Nephron progenitor cell (in vitro differentiated cells): ENCODE results near the gene TAF1B.

Source experiments
- DNase-seq: peaks from one replicate; pipeline ENCODE4 v3.0.0; 2021
- H3K27ac Mint-ChIP-seq: 2 replicates; pipeline ENCODE4 v1.8.0; 2021; ENCODE audit warnings: mild to moderate bottlenecking, moderate library complexity, mixed read lengths
- H3K27me3 Mint-ChIP-seq: 2 replicates; pipeline ENCODE4 v1.8.0; 2021; ENCODE audit warnings: mild to moderate bottlenecking, low read depth, mixed read lengths; ENCODE audit not compliant: poor library complexity
- H3K36me3 Mint-ChIP-seq: 2 replicates; pipeline ENCODE4 v1.8.0; 2021; ENCODE audit warnings: low read depth, mixed read lengths
- H3K4me1 Mint-ChIP-seq: 2 replicates; pipeline ENCODE4 v1.8.0; 2021; ENCODE audit warnings: mixed read lengths
- H3K4me3 Mint-ChIP-seq: 2 replicates; pipeline ENCODE4 v1.8.0; 2021; ENCODE audit warnings: mild to moderate bottlenecking, moderate library complexity, mixed read lengths
- H3K9me3 Mint-ChIP-seq: 2 replicates; pipeline ENCODE4 v1.8.0; 2021; ENCODE audit warnings: mild to moderate bottlenecking, moderate library complexity, mixed read lengths
- TF ChIP-seq, protein P1 (sequence below): fragments of 200-600 bp; sonication (generic); IDR thresholded peaks from 2 replicates; pipeline ENCODE4 v1.5.0; 2021; ENCODE audit warnings: antibody characterized with exemption

Gene TAF1B

GRCh38 chr2:9952856-9953503 is 109.7 kb downstream of the TAF1B start:
- peaks cover 76% of the 10 kb centered on the region for H3K27me3 Mint-ChIP-seq
- TF ChIP-seq, protein P1, sequence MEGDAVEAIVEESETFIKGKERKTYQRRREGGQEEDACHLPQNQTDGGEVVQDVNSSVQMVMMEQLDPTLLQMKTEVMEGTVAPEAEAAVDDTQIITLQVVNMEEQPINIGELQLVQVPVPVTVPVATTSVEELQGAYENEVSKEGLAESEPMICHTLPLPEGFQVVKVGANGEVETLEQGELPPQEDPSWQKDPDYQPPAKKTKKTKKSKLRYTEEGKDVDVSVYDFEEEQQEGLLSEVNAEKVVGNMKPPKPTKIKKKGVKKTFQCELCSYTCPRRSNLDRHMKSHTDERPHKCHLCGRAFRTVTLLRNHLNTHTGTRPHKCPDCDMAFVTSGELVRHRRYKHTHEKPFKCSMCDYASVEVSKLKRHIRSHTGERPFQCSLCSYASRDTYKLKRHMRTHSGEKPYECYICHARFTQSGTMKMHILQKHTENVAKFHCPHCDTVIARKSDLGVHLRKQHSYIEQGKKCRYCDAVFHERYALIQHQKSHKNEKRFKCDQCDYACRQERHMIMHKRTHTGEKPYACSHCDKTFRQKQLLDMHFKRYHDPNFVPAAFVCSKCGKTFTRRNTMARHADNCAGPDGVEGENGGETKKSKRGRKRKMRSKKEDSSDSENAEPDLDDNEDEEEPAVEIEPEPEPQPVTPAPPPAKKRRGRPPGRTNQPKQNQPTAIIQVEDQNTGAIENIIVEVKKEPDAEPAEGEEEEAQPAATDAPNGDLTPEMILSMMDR, result no peak
- peaks cover 15% of the 10 kb centered on the region for H3K4me1 Mint-ChIP-seq
- peak overlapping the region; percentile 77 for H3K4me3 Mint-ChIP-seq
- H3K27ac Mint-ChIP-seq, result no peak overlapping the region
- DNase-seq, result no peak
- no peaks in the 10 kb centered on the region for H3K9me3 Mint-ChIP-seq
- no peaks in the 10 kb centered on the region for H3K36me3 Mint-ChIP-seq

DNA sequence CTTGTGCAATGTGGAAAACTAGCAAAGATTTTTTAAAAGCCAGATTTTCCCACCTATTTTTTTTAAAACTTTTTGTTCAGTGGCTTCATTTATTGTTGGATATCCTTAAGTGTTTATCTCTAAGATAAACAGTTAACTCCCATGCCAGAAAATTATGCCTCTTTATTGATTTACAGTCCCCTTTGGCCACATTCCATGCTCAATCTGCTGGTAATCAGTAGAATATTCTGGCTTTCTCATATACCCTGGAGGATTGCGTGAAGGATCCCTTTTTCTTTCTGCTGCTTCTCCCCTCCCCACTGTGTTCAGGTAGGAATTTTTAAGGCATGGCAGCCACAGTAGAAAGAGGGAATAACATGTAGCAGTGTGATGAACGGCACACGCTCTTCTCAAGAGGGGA is 110.9 kb downstream of the TAF1B start:
- Mint-ChIP-seq H3K27me3 (peaks cover 64% of the 10 kb centered on the region), H3K9me3 (no peaks in the 10 kb centered on the region), H3K36me3 (no peaks in the 10 kb centered on the region), H3K4me3 (no peak overlapping the region), H3K27ac (no peak overlapping the region), H3K4me1 (peaks cover 15% of the 10 kb centered on the region)
- no peak for DNase-seq
- TF ChIP-seq, protein P1, result no peak

DNA sequence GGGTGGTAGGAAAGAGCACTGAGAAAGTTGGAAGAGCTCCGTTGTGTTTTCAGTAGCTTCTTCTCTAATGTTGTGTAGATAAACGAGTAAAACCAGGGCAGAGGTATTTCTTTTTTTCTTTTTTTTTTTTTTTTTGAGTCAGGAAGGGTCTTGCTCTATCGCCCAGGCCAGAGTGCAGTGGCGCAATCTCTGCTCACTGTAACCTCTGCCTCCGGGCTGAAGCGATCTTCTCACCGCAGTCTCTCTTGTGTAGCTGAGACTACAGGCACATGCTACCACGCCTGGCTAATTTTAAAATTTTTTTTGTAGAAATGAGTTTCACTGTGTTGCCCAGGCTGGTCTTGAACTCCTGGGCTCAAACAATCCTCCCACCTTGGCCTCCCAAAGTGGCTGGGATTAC is 114.8 kb downstream of the TAF1B start:
- no peak for DNase-seq
- TF ChIP-seq, protein P1, result no peak
- Mint-ChIP-seq H3K9me3 (no peaks in the 10 kb centered on the region), H3K27me3 (peaks cover 36% of the 10 kb centered on the region), H3K4me3 (no peak overlapping the region), H3K36me3 (no peaks in the 10 kb centered on the region), H3K27ac (no peak overlapping the region), H3K4me1 (peaks cover 8% of the 10 kb centered on the region)

DNA sequence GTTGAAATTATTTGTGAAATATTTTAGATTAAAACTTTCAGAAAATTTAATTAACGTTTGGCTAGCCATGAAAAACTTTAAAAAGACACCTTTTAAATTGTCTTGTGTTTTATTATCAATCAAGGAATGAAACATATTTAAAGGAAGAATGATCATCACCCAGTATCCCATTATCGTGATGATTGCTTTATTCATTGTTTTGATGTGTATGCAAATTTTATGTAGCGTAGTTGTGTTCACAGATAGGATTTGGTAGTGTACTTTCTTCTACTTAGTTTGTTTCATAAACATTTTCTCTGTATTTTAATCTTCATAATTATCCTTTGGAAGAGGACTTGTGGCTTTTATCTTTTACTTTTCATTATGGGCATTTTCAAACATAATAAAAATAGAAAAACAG is 116.0 kb downstream of the TAF1B start:
- Mint-ChIP-seq H3K27ac (no peak overlapping the region), H3K4me3 (no peak overlapping the region), H3K36me3 (no peaks in the 10 kb centered on the region), H3K4me1 (peaks cover 8% of the 10 kb centered on the region), H3K27me3 (peaks cover 24% of the 10 kb centered on the region), H3K9me3 (no peaks in the 10 kb centered on the region)
- DNase-seq, result no peak
- TF ChIP-seq, protein P1, result no peak

DNA sequence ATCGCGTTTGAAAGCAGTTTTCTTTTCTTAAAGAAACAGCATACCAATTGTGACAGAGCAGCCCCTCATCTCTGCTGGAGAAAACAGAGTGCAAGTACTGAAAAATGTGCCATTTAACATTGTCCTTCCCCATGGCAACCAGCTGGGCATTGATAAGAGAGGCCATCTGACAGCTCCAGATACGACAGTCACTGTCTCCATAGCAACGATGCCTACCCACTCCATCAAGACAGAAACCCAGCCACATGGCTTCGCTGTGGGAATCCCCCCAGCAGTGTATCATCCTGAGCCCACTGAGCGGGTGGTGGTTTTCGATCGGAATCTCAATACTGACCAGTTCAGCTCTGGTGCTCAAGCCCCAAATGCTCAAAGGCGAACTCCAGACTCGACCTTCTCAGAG is 117.7 kb downstream of the TAF1B start:
- Mint-ChIP-seq H3K27me3 (peaks cover 12% of the 10 kb centered on the region), H3K4me1 (peaks cover 8% of the 10 kb centered on the region), H3K9me3 (no peaks in the 10 kb centered on the region), H3K36me3 (no peaks in the 10 kb centered on the region), H3K27ac (no peak overlapping the region), H3K4me3 (no peak overlapping the region)
- DNase-seq, result no peak
- TF ChIP-seq, protein P1, result no peak

DNA sequence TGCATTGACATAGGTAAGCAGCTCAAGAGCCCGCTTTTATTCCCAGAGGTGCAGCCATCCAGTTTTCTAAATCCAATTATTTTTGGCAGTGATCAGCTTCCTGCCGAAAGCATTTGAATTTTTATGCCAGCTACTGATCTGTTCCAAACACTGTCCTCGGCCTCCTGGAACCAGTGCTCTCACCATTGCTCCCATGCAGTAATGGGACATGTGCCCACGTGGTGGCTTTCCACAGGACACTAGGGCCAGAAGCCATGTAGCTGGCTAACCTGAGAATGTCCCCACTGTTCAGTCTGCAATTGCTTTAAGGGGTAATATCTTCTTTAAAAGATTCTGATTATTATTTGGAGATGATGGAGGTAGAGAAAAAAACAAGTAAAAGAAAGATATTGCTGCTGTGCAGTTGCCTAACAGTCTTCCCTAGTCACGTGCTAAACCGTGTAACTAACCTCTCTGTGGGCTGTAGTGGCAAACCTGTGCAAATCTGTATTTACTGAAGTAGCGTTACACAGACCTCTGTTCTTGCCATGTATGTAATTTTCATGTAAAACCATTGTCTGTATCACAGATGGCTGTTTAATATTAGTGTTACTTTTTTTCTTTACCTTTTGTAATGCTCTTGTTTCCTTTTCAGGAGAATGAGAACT is 121.2 kb downstream of the TAF1B start:
- no peak for DNase-seq
- Mint-ChIP-seq H3K4me1 (peaks cover 34% of the 10 kb centered on the region), H3K4me3 (no peak overlapping the region), H3K36me3 (no peaks in the 10 kb centered on the region), H3K27me3 (peaks cover 7% of the 10 kb centered on the region), H3K27ac (no peak overlapping the region), H3K9me3 (no peaks in the 10 kb centered on the region)
- TF ChIP-seq, protein P1, result no peak
